ENCODE results near the gene GPR68.

The GPR68 gene

DNA sequence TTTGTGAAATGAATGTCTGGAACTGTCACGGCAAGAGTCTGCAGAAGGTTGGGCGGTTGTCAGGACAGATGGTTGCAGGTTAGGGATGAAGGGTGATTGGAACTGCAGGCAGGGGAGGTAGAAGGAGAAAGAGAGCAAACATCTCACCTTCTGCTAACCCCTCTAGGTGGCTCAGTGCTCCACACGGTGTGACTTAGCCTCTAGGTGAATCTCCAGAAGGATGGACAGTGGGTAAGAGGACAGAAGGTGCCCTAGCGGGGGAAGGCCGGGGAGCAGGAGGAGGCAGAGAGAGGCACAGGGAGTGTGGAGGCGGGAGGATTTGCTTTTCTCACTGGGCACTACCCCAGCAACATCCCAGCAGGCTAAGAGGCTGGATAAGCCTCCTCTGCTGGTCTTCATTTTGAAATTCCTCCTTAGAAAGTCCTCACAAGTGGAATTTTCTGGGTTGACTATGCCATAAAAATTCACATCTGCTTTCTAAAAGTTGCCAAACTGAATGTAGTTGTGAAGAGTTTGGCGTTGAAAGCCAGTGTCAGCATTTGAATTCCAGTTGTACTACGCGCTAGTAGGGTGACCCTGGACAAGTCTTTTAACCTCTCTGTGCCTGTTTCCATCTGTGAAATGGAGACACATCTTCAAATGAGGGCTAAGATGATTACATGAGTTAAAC is 10.7 kb upstream of the GPR68 start:
- TF ChIP-seq, protein P1, sequence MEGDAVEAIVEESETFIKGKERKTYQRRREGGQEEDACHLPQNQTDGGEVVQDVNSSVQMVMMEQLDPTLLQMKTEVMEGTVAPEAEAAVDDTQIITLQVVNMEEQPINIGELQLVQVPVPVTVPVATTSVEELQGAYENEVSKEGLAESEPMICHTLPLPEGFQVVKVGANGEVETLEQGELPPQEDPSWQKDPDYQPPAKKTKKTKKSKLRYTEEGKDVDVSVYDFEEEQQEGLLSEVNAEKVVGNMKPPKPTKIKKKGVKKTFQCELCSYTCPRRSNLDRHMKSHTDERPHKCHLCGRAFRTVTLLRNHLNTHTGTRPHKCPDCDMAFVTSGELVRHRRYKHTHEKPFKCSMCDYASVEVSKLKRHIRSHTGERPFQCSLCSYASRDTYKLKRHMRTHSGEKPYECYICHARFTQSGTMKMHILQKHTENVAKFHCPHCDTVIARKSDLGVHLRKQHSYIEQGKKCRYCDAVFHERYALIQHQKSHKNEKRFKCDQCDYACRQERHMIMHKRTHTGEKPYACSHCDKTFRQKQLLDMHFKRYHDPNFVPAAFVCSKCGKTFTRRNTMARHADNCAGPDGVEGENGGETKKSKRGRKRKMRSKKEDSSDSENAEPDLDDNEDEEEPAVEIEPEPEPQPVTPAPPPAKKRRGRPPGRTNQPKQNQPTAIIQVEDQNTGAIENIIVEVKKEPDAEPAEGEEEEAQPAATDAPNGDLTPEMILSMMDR (conservative IDR thresholded peaks at IDR 0.05; ENCODE audit: low read depth, low read length), result no peak
- H3K4me3 ChIP-seq (ENCODE audit: low read length), result no peak overlapping the region
- DNase-seq (ENCODE audit: low read depth), result no peak

DNA sequence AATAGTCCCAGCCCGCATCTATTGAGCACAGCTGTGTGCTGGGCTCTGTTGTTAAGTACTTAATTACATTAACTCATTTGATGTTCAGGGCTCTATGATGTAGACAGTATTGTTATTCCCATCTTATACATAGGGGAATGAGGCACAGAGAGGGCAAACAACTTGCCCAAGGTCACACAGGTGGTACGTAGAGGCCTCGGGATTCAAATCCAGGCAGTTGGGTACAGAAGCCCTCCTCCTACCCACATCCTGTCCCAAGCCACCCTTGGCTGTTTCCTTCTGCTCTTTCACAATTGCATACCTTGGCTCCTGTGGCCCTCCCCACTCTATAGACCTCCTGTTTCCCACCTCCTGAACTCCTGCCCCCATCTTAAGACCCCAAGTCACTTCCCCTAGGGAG is 10.0 kb upstream of the GPR68 start:
- TF ChIP-seq, protein P1 (conservative IDR thresholded peaks at IDR 0.05; ENCODE audit: low read depth, low read length), result no peak
- H3K4me3 ChIP-seq (ENCODE audit: low read length), result no peak overlapping the region
- DNase-seq (ENCODE audit: low read depth), result no peak

DNA sequence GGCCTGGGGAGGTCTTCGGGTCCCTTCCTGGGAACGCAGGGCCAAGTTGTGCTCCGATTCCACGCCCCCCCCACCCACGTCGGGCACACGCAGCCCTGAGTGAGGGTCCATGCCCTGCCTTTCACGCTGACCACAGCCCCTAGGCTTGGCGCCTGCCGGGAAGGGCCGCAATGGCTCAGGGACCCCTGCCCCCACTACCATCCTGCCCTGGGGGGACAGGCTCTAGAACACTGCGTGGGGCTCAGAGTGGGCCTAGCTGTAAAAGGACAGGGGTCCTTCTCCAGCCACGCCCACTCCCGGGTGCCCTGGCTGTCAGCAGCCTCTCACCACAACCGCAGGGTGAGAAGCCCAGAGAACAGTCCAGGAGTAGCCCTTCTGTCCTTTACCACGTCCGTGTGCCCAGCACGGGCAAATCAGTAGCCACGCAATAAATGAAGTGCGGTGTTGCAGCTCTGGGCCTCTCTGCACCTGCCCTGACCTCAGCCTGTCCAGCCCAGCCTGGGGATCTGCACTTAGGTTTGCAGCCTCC is 9.4 kb upstream of the GPR68 start:
- TF ChIP-seq, protein P1 (conservative IDR thresholded peaks at IDR 0.05; ENCODE audit: low read depth, low read length), result no peak
- H3K4me3 ChIP-seq (ENCODE audit: low read length), result peak overlapping the region; percentile 51
- DNase-seq (ENCODE audit: low read depth), result no peak

DNA sequence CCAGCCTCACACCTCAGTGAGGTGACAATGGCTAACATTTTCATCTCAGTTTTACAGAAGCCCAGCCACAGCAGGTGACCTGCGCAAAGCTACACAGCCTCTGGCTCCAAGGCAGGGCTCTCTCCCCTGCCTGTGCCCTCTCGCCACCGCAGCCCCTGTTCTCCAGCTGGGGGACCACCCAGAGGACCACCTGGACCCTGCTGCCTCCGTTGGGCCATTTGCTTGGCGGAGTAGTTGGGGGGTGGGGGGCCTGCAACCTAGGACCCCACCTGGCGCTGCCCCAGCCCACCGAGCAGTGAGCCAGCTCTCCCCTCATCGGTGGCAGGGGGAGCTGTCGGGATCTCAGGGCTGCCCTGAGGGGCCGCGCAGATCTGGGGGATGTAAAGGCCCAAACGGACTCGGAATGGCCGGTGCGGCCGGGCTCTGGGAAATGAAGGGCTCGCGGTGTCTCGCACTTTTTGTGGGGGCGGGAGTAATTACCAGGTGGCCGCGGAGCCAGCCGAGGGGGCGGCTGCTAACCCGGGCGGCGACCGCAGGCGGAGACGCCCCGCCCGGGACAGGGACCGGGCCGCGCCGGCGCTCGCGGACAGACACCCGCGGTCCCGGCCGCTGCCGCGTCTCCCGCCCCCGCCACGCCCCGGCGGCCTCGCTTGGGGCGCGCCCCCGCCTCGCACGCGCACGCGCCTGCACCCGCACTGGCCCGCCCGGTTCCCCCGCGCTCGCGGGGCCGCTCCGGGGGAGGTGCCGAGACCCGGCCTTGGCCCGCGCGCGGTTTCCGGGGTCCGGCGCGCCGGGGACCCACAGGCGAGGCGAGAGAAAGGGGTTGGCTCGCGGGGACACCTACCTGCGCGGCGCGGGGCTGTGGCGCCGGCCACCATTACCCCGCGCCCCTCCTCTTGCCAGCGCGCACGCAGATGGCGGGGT is 8.6 kb upstream of the GPR68 start:
- TF ChIP-seq, protein P1 (conservative IDR thresholded peaks at IDR 0.05; ENCODE audit: low read depth, low read length), result peak; percentile 43
- no peak for DNase-seq (ENCODE audit: low read depth)
- peak overlapping the region; percentile 55 for H3K4me3 ChIP-seq (ENCODE audit: low read length)

- H3K4me3 ChIP-seq (ENCODE audit: low read length), result no peak overlapping the region
- DNase-seq (ENCODE audit: low read depth), result no peak
These were observed 6.4 kb upstream of the GPR68 start for GRCh38 chr14:91250912-91251311.

DNA sequence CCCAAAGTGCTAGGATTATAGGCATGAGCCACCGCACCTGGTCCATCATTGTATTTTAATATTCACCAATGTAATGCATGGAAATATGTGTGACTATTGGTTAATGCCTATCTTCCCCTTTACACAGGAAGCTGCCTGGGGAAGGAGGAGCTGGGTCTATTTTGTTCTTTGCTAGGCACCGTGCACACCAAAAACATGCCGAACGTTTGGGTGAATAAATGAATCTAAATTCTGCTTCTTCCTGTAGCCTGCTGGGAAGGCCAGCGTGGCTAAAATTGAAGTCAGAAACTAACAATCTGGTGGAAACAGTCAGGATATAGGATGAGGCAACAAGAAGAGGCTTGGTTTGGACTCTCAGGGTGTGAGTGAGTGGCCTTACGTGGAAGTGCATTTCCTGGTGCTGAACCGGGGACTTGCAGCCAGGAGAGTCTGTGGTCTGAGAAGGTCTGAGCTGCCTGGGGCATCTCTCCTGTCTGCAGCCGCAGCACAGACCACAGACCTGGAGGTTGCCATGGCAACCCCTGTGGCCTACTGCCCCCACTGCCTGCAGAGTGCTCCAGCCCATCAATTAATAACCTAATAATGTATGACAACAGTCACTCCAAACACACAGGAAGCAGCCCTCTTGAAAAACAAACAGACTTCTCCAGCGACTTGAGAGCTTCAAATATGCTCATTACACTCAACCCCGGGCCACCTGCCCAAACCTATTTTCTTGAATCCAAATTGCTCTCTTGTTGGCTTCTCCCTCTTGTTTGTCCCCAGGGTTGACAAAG is 5.5 kb upstream of the GPR68 start:
- H3K4me3 ChIP-seq (ENCODE audit: low read length), result no peak overlapping the region
- no peak for DNase-seq (ENCODE audit: low read depth)
- TF ChIP-seq, protein P1 (conservative IDR thresholded peaks at IDR 0.05; ENCODE audit: low read depth, low read length), result no peak

More at GRCh38 chr14:91250912-91251311, 6.4 kb upstream of the GPR68 start:
- TF ChIP-seq, protein P1 (conservative IDR thresholded peaks at IDR 0.05; ENCODE audit: low read depth, low read length), result no peak
